ENCODE measurements around the gene PMS1.

GRCh38 chr2:189896809-189897208, 112.6 kb downstream of the PMS1 start:
- TF ChIP-seq POLR2A (IDR thresholded peaks at IDR 0.05) (no peak), CTCF (IDR thresholded peaks at IDR 0.05) (no peak)

Measured in heart left ventricle (tissue), 13 donors.